B cell (primary cell): ENCODE results near the gene JAK3. TPM values are rescaled to one million over a fixed set of nuclear protein-coding genes. Genes with fewer than 3 reads are reported as not detected.

Source experiments
- ATAC-seq: fragments of 200-7000 bp; cut with Tn5 transposase; one replicate; pipeline ENCODE4 v1.10.0; 2021; ENCODE audit warnings: low read depth, mild to moderate bottlenecking, moderate number of reproducible peaks, moderate library complexity
- CTCF ChIA-PET: fragments of 350-600 bp; sonication (Branson Sonifier 250); formaldehyde crosslinking; loops from one replicate; lab custom pipeline; 2021; ENCODE audit warnings: antibody characterized with exemption, inconsistent platforms; lab: Charles Lee
- POLR2A ChIA-PET: fragments of 350-600 bp; sonication (Branson Sonifier 250); formaldehyde crosslinking; loops from one replicate; lab custom pipeline; 2021; ENCODE audit warnings: antibody characterized with exemption; lab: Charles Lee
- DNase-seq: peaks from one replicate; pipeline ENCODE4 v3.0.0; 2013
- H2AFZ ChIP-seq: 2 replicates; pipeline ENCODE4 v1.6.1; 2012; ENCODE audit warnings: mild to moderate bottlenecking, low read depth, low read length; ENCODE audit not compliant: insufficient read depth, poor library complexity, severe bottlenecking
- H3K27ac ChIP-seq, 2 donors: 1 replicate in 1 of 2; 2 replicates in 1 of 2; pipeline ENCODE4 v1.5.1; 2012 to 2013; ENCODE audit warnings: low read length in 2 of 2, mild to moderate bottlenecking in 2 of 2, moderate library complexity in 1 of 2
- H3K27me3 ChIP-seq, 4 experiments: fragments of 200-600 bp in 1 of 4; sonication (generic) in 1 of 4; replicated peaks in 1 of 4; 1 replicate in 2 of 4; 2 replicates in 2 of 4; pipeline versions ENCODE4 v1.6.1 to v1.7.0; 2013 to 2016; ENCODE audit warnings: low read length in 3 of 4, mild to moderate bottlenecking in 2 of 4, mixed read lengths in 1 of 4, moderate library complexity in 1 of 4; ENCODE audit not compliant: insufficient read depth in 4 of 4, control insufficient read depth in 3 of 4; ENCODE audit errors: control extremely low read depth in 1 of 4
- H3K36me3 ChIP-seq, 2 experiments: replicated peaks in 1 of 2; 1 replicate in 1 of 2; 2 replicates in 1 of 2; pipeline versions ENCODE4 v1.6.1 to v1.7.1; 2013; ENCODE audit warnings: low read length in 1 of 2; ENCODE audit not compliant: insufficient read depth in 2 of 2, control insufficient read depth in 1 of 2; ENCODE audit errors: control extremely low read depth in 1 of 2, extremely low read depth in 1 of 2
- H3K4me1 ChIP-seq, 2 donors: fragments of 200-600 bp in 1 of 2; sonication (generic) in 1 of 2; 1 replicate in 1 of 2; 2 replicates in 1 of 2; pipeline versions ENCODE4 v1.5.1 to v1.6.1; 2013 to 2017; ENCODE audit warnings: low read length in 2 of 2; ENCODE audit not compliant: control insufficient read depth in 2 of 2, insufficient read depth in 2 of 2
- H3K4me2 ChIP-seq: replicated peaks from 2 replicates; pipeline ENCODE3; 2012; ENCODE audit warnings: mild to moderate bottlenecking, low read depth, low read length; ENCODE audit not compliant: poor library complexity, severe bottlenecking
- H3K4me3 ChIP-seq, 5 experiments: fragments of 200-600 bp in 1 of 5; sonication (generic) in 1 of 5; 1 replicate in 3 of 5; 2 replicates in 2 of 5; pipeline versions ENCODE4 v1.5.1 to v1.7.0; 2011 to 2016; ENCODE audit warnings: low read length in 4 of 5, mild to moderate bottlenecking in 4 of 5, low read depth in 2 of 5, control low read depth in 1 of 5, moderate library complexity in 1 of 5; ENCODE audit not compliant: insufficient read depth in 1 of 5; ENCODE audit errors: control extremely low read depth in 1 of 5, extremely low read depth in 1 of 5
- H3K79me2 ChIP-seq: fragments of 200-600 bp; sonication (generic); one replicate; pipeline ENCODE4 v1.6.0; 2016; ENCODE audit warnings: low read length; ENCODE audit not compliant: control insufficient read depth, insufficient read depth
- H3K9ac ChIP-seq: fragments of 200-600 bp; sonication (generic); 2 replicates; pipeline ENCODE4 v1.6.1; 2017; ENCODE audit warnings: mild to moderate bottlenecking, low read length, moderate library complexity
- H3K9me3 ChIP-seq, 3 donors: one replicate each; pipeline versions ENCODE4 v1.6.1 to v1.7.1; 2013; ENCODE audit warnings: low read length in 2 of 3; ENCODE audit not compliant: control insufficient read depth in 2 of 3, insufficient read depth in 1 of 3; ENCODE audit errors: control extremely low read depth in 1 of 3
- H4K20me1 ChIP-seq: 2 replicates; pipeline ENCODE4 v1.6.0; 2012; ENCODE audit warnings: mild to moderate bottlenecking, low read length; ENCODE audit not compliant: insufficient read depth, control insufficient read depth, poor library complexity, severe bottlenecking
- H3K27ac Mint-ChIP-seq: one replicate; pipeline ENCODE4 v1.8.0; 2021; ENCODE audit warnings: mixed read lengths
- H3K27me3 Mint-ChIP-seq: one replicate; pipeline ENCODE4 v1.8.0; 2021; ENCODE audit warnings: mixed read lengths
- H3K4me1 Mint-ChIP-seq: one replicate; pipeline ENCODE4 v1.8.0; 2021; ENCODE audit warnings: mixed read lengths
- H3K4me3 Mint-ChIP-seq: one replicate; pipeline ENCODE4 v1.8.0; 2021; ENCODE audit warnings: mixed read lengths
- H3K9me3 Mint-ChIP-seq: one replicate; pipeline ENCODE4 v1.8.0; 2022; ENCODE audit warnings: mixed read lengths; ENCODE audit not compliant: insufficient read depth
- CTCF ChIP-seq: fragments of 200-600 bp; IDR thresholded peaks from one replicate; pipeline ENCODE4 v1.8.0; 2022; ENCODE audit warnings: antibody characterized with exemption, mild to moderate bottlenecking
- EZH2 ChIP-seq: IDR thresholded peaks from 2 replicates; pipeline ENCODE4 v1.6.1; 2012; ENCODE audit warnings: borderline replicate concordance, low read depth, mild to moderate bottlenecking, moderate library complexity, low read length; ENCODE audit not compliant: insufficient read depth, poor library complexity, severe bottlenecking
- WGBS: methylation state at CpG from one replicate; pipeline ENCODE4 v1.1.5; 2013; ENCODE audit warnings: missing lambda C conversion rate; ENCODE audit not compliant: insufficient coverage; 5-methylcytosine and 5-hydroxymethylcytosine counted together
- intact Hi-C: fragments of 100-400 bp; cut with micrococcal nuclease; formaldehyde crosslinking; loops from one replicate; pipeline ENCODE4 v1.10.0; 2022
- polyA plus RNA-seq: library from polyadenylated mRNA; depleted of rRNA; stranded (reverse); fragments of >200 nt; gene quantifications from 2 replicates; pipeline ENCODE4 v1.2.3, GENCODE V29; 2012
- total RNA-seq, 2 donors: library from RNA; stranded (reverse); fragments of 120-200 nt in 1 of 2; gene quantifications; 1 replicate in 1 of 2; 2 replicates in 1 of 2; pipeline versions ENCODE4 v1.2.3 to v1.2.4, GENCODE V29; 2013 to 2022

The JAK3 gene
- total and polyA plus RNA-seq, 2 donors (not counting 1 experiment from before 2014, with no cell fraction given), result 102 to 143 TPM

- DNase-seq (no peak), ATAC-seq (peak; percentile 41)
- Histone ChIP-seq H3K9ac (no peak overlapping the region), H3K9me3 (peaks cover 0 to 5% (median 0%) of the 10 kb centered on the region in 3 donors), H3K4me1 (peaks cover 8 to 20% of the 10 kb centered on the region in 2 donors), H3K27ac (no peak overlapping the region), H3K4me2 (peak overlapping the region; percentile 57), H3K4me3 (no peak overlapping the region), H3K36me3 (no peaks in the 10 kb centered on the region), H3K79me2 (no peaks in the 10 kb centered on the region), H3K27me3 (peaks cover 0 to 19% (median 4%) of the 10 kb centered on the region in 4 experiments), H2AFZ (peak overlapping the region; percentile 49), H4K20me1 (no peaks in the 10 kb centered on the region)
- 50% methylated on average over 38 of the region's 38 CpGs for WGBS
- Mint-ChIP-seq H3K27me3 (peaks cover 9% of the 10 kb centered on the region), H3K9me3 (no peaks in the 10 kb centered on the region), H3K4me1 (peaks cover 13% of the 10 kb centered on the region), H3K4me3 (peak overlapping the region; percentile 44), H3K27ac (no peak overlapping the region)
- TF ChIP-seq EZH2, result no peak
- TF ChIP-seq CTCF, result no peak
- ChIA-PET POLR2A (interaction anchor here (0.7 kb wide), 1 partner anchor 138 kb away, joined by 3 read pairs; no protein-coding TSS in a partner anchor), CTCF (no interaction called here)
- intact Hi-C loops, result no loop called here
Measured at GRCh38 chr19:17807731-17808316, 40.0 kb downstream of the JAK3 start.

GRCh38 chr19:17806945-17807344, 40.8 kb downstream of the JAK3 start:
- ATAC-seq (no peak), DNase-seq (no peak)
- peaks cover 13% of the 10 kb centered on the region for H3K27me3 Mint-ChIP-seq
- Histone ChIP-seq H3K4me2 (no peak overlapping the region), H4K20me1 (no peaks in the 10 kb centered on the region), H3K36me3 (no peaks in the 10 kb centered on the region), H3K9me3 (peaks cover 0 to 9% (median 0%) of the 10 kb centered on the region in 3 donors), H3K9ac (no peak overlapping the region), H3K4me1 (peaks cover 8 to 24% of the 10 kb centered on the region in 2 donors), H2AFZ (no peak overlapping the region), H3K27me3 (peaks cover 0 to 17% (median 2%) of the 10 kb centered on the region in 4 experiments), H3K79me2 (no peaks in the 10 kb centered on the region), H3K4me3 (no peak overlapping the region), H3K27ac (no peak overlapping the region)
- H3K4me1 Mint-ChIP-seq, result peaks cover 16% of the 10 kb centered on the region
- POLR2A ChIA-PET, result interaction anchor here (0.7 kb wide), 1 partner anchor 139 kb away, joined by 3 read pairs; no protein-coding TSS in a partner anchor
- no peak overlapping the region for H3K27ac Mint-ChIP-seq
- CTCF ChIA-PET, result no interaction called here
- intact Hi-C loops, result no loop called here
- WGBS, result 60% methylated on average over 1 of the region's 3 CpGs
- H3K4me3 Mint-ChIP-seq, result no peak overlapping the region
- TF ChIP-seq EZH2 (no peak), CTCF (no peak)
- H3K9me3 Mint-ChIP-seq, result no peaks in the 10 kb centered on the region
